GM23338 (cell line): ENCODE measurements around the gene FBXL2.
"Not testable (repeated sequence)": the region's sequence is repeated elsewhere in the genome, so short reads cannot be mapped to it uniquely, and the experiment has no call there.

Experiments used
- CTCF ChIP-seq, 2 experiments: fragments of 200-600 bp in 1 of 2; sonication (generic) in 1 of 2; conservative IDR thresholded peaks; 2 replicates each; pipeline versions ENCODE4 v1.5.1 to v1.6.1; 2016 to 2017; ENCODE audit warnings: antibody characterized with exemption in 2 of 2, low read depth in 2 of 2, mild to moderate bottlenecking in 2 of 2, moderate library complexity in 1 of 2
- POLR2AphosphoS5 ChIP-seq: IDR thresholded peaks from 2 replicates; pipeline ENCODE4 v1.6.1; 2016; ENCODE audit warnings: antibody characterized with exemption, low read depth

- TF ChIP-seq CTCF (conservative IDR thresholded peaks at IDR 0.05; ENCODE audit: low read depth in 2 of 2); POLR2AphosphoS5: not testable (repeated sequence)
Measured at GRCh38 chr3:33429306-33429705, 152.1 kb downstream of the FBXL2 start.
